Measurements from ENCODE around the gene GFER.

- TF ChIP-seq TAF1 (IDR thresholded peaks at IDR 0.05; ENCODE audit: low read depth): no peak
- no peak for TF ChIP-seq RAD21 (IDR thresholded peaks at IDR 0.05; ENCODE audit: low read depth)
- TF ChIP-seq TEAD4 (IDR thresholded peaks at IDR 0.05): no peak
- TF ChIP-seq REST (IDR thresholded peaks at IDR 0.05; ENCODE audit: low read depth): no peak
- TF ChIP-seq MAX (IDR thresholded peaks at IDR 0.05): no peak
- TF ChIP-seq EP300 (IDR thresholded peaks at IDR 0.05; ENCODE audit: borderline replicate concordance): no peak
- TF ChIP-seq YY1 (IDR thresholded peaks at IDR 0.05; ENCODE audit: low read depth): no peak
- TF ChIP-seq EGR1 (IDR thresholded peaks at IDR 0.05): no peak
Observed at GRCh38 chr16:1977875-1978268, 6.1 kb upstream of the GFER start.

Data from Ishikawa (cell line).